ENCODE results near the gene MTMR3.
"Not testable (repeated sequence)": the region's sequence is repeated elsewhere in the genome, so short reads cannot be mapped to it uniquely, and the experiment has no call there.

The MTMR3 gene

DNA sequence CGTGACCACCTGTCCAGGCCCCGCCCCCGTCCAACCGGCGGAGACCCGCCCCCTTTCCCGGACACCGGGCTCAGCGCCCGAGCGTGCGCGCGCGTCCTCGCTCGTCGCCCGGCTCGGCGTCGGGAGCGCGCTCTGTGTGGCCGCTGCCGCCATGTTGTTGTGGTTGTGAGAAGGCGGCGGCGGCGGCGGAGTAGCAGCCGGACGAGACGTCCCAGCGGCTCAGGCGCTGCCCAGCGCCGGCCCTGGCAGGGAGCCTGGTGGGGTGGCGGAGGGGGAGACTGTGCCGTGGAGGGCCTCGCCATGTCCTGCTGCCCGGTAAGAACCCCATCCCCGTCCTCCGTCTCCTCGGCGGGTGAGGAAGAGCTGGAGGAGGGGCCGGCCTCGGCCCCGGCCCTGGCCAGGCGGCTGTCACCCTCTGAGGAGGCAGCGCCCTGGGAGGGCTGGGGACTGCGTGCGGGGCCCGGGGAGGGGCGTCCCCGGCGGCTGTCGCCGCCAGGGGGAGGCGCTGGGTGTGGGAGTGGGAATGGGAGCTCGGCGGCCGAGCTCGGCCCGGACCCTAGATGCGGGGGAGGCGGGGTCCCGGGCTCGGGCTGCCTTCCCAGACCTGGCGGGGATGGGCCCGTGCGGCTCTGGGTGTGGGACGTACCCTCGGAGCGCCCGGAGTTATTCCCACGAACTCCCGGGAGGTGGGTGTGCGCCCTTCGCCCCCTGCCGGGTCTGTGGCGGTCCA lies at the start of gene MTMR3:
MTMR3 (plus strand) TSS at position 130 of the 730 bp plus-strand sequence. CDS start 87,886 bp downstream, outside the sequence.
- H3K4me3 ChIP-seq (ENCODE audit: low read depth, low read length) = peak within 1 kb of the TSS; percentile 96
- peak; percentile 42 for DNase-seq (ENCODE audit: low read depth)
- TF ChIP-seq, protein P1, sequence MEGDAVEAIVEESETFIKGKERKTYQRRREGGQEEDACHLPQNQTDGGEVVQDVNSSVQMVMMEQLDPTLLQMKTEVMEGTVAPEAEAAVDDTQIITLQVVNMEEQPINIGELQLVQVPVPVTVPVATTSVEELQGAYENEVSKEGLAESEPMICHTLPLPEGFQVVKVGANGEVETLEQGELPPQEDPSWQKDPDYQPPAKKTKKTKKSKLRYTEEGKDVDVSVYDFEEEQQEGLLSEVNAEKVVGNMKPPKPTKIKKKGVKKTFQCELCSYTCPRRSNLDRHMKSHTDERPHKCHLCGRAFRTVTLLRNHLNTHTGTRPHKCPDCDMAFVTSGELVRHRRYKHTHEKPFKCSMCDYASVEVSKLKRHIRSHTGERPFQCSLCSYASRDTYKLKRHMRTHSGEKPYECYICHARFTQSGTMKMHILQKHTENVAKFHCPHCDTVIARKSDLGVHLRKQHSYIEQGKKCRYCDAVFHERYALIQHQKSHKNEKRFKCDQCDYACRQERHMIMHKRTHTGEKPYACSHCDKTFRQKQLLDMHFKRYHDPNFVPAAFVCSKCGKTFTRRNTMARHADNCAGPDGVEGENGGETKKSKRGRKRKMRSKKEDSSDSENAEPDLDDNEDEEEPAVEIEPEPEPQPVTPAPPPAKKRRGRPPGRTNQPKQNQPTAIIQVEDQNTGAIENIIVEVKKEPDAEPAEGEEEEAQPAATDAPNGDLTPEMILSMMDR (IDR thresholded peaks at IDR 0.05; ENCODE audit: low read depth, low read length, missing control alignments) = peak; percentile 32

DNA sequence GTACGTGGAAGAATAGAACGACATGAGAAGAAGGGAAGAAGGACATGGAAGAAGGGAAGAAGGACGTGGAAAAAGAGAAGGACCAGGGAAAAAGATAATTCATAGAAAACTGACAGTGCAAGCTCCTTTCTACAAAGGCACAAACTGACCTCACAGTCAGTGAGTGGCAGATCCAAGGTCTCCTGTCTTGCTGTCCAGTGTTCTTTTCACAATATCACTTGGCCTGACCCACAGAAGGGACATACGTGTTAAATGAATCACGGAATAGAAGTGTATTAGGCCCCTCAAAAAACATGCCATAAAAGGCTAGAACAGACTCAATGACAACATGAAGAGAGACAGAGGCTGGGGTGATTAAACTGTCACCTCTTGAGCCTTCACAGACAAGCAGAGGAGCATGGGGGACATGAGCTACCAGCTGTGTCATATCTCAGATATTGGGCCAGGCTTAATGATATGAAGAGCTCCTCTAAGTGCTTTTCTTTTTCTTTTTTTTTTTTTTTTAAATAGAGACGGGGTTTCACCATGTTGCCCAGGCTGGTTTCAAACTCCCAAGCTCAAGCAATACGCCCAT lies 49.5 kb upstream of the MTMR3 start:
- no peak for DNase-seq (ENCODE audit: low read depth)
- TF ChIP-seq, protein P1 (IDR thresholded peaks at IDR 0.05; ENCODE audit: low read depth, low read length, missing control alignments) = no peak
- H3K4me3 ChIP-seq (ENCODE audit: low read depth, low read length) = no peak overlapping the region

DNA sequence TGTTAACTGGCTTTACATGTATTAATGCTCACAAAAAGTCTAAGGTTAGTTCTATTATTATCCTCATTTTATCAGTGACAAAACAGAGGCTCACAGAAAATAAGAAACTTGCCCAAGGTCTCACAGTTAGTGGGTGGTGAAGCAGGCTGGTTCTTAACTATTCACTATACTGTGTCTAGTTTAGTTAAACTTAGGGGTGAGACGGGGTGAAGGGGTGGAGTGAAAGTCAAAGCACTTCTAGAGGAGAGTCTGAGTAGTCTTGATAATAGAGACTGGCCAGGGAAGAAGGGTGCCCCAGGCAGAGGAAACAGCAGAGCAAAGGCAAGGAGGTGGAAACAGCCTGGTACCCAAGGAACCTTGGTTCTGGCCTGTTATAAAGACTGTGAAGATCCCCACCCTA lies 48.9 kb upstream of the MTMR3 start:
- TF ChIP-seq, protein P1 (IDR thresholded peaks at IDR 0.05; ENCODE audit: low read depth, low read length, missing control alignments) = no peak
- no peak for DNase-seq (ENCODE audit: low read depth)
- H3K4me3 ChIP-seq (ENCODE audit: low read depth, low read length) = no peak overlapping the region

DNA sequence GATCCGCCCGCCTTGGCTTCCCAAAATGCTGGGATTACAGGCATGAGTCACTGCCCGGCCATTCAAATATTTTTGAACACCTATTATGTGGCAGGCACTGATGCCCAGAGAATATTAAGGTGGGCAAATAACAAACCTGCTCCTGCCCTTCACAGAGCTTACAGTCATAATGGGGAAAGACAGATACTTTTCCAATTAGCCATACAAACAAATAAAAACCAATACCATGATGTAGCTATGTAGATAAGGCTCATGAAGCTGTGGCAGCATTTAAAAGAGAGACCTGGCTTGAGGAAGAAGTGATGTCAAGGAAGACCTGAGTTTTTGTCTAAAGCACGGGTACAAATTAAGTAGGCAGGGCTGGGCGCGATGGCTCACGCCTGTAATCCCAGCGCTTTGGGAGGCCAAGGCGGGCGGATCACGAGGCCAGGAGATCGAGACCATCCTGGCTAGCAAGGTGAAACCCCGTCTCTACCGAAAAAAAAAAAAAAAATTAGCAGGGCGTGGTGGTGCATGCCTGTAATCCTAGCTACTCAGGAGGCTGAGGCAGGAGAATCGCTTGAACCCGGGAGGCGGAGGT lies 46.1 kb upstream of the MTMR3 start:
- DNase-seq (ENCODE audit: low read depth) = not testable (repeated sequence)
- H3K4me3 ChIP-seq (ENCODE audit: low read depth, low read length) = peak overlapping the region; percentile 89

DNA sequence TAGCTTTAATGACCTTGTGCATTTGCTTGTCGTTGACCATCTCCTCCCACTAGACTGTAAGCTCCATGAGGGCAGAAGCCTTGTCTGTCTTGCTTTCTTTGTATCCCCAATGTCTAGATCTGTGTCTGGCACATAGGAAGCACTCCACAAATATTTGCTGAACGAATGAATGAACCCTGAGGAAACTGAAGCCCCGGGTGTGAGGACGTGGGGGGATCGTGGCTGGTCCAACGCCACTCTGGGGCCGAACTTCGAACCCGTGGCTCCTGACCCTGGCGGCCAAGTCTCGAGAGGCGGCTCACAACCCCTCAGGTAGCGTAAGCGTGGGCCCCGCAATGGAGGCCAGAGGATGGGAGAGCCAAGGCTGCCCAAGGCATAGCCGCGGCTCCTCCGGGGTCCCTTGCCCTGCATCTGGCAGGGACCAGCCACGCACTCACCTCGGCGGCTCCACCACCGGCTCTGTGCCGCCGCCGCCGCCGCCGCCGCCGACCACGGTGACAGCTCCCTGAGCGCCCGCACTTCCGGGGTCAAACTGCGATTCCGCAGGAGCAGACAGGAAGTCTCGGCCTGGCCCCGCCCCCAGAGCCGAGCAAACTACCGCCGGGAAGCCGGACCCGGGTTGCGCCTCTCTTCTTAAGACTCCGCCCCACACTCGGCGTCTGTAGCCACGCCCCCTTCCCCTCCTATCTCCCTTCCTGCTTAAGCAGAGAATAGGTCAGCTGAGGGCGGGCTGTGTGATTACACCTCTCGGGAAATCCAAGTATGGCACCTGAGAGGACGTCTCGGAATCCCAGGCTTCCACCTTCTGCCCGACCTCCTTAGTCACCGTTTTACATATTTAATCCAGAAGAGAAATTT lies 45.0 kb upstream of the MTMR3 start, which contains the start of gene ASCC2:
ASCC2 (minus strand) TSS at position 534 of the 858 bp plus-strand sequence. CDS start 5,949 bp downstream, outside the sequence.
- TF ChIP-seq, protein P1 (IDR thresholded peaks at IDR 0.05; ENCODE audit: low read depth, low read length, missing control alignments) = peak; percentile 10
- peak within 1 kb of the TSS; percentile 89 for H3K4me3 ChIP-seq (ENCODE audit: low read depth, low read length)
- peak; percentile 95 for DNase-seq (ENCODE audit: low read depth)

DNA sequence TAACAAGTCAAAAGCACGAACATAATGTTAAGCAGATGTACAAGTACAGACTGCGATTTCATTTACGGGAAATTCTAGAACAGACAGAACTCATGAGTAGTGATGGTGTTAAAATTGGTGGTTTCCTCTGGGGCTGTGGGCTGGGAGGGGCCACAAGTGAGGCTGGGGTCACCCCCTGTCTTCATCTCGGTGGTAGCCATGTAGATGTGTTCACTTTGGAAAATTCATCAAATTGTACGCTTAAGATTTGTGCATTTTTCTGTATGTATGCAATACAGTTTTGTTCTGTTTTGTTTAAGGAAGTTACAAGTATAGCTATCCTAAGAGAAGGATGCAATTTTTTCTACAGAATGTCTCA lies 44.4 kb upstream of the MTMR3 start:
- DNase-seq (ENCODE audit: low read depth) = no peak
- TF ChIP-seq, protein P1 (IDR thresholded peaks at IDR 0.05; ENCODE audit: low read depth, low read length, missing control alignments) = no peak

DNA sequence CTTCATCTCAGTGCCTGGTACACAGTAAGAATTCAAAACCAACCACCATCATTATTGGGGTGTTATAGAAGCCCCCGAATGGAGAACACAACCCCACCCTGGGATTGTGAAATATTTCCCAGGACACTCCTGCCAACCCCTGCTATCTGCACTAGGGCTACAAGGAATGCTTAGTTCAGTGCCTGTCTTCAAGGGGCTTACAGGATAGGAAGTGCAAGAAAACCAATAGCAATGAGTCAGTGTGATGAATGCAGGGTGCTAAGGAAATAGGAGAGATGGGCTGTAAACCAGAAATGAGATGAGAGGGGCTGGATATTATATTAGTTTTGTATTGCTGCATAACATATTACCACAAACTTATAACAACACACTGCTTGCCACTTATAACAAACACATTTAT lies 43.9 kb upstream of the MTMR3 start:
- no peak overlapping the region for H3K4me3 ChIP-seq (ENCODE audit: low read depth, low read length)
- no peak for DNase-seq (ENCODE audit: low read depth)
- TF ChIP-seq, protein P1 (IDR thresholded peaks at IDR 0.05; ENCODE audit: low read depth, low read length, missing control alignments) = no peak

More for the DNA sequence above, 44.4 kb upstream of the MTMR3 start:
- peak overlapping the region; percentile 89 for H3K4me3 ChIP-seq (ENCODE audit: low read depth, low read length)

Data from GM12864 (cell line).